ENCODE measurements around the gene TWF1.

DNA sequence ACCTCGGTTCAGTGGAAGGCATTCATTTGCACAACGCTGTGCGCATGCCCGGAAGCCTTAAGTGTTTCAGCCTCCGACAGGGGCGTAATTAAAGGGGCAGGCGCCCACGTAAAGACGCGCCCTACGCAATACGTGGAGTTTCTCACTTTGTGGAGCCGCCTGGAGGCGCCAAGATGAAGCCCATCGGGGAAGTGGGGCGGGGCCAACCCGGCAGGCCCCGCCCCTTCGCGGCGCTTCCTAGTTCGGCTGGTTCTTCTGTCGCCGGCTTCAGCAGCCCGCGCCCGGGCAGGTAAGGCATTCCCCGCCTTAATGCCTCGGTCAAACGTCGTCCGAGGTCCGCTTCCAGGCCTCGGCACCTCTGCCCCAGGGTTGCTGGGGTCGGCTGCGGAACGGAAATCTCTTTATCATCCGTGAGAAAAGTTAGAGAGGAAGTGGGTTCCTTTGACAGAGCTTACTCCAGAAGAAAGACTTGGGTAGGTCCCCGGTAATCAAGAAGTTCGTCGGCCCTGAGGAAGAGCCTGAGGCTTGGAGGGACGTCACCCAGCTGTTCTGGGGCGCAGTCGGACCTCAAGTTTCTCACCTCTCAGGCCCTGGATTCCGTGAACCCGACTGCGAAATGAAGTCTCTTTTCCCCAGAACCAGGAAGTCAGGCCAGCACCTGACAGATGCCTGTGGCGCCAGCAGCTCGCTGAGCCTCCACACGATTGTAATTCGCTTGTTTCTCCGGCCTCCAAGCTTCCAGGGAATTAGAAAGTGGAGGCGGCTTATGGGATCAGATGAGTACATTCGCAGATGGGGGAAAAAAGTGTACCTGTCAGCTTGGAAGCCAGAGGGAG is 47.2 kb downstream of the TWF1 start, which contains the start of the genes IRAK4 and PUS7L:
- TF ChIP-seq CTCF (conservative IDR thresholded peaks at IDR 0.05): peak; percentile 43; the same call in 1 of the 2 replicates
- no peak for TF ChIP-seq EZH2 (IDR thresholded peaks at IDR 0.05; ENCODE audit: low read depth)
